ENCODE results near the gene CAMKMT.

DNA sequence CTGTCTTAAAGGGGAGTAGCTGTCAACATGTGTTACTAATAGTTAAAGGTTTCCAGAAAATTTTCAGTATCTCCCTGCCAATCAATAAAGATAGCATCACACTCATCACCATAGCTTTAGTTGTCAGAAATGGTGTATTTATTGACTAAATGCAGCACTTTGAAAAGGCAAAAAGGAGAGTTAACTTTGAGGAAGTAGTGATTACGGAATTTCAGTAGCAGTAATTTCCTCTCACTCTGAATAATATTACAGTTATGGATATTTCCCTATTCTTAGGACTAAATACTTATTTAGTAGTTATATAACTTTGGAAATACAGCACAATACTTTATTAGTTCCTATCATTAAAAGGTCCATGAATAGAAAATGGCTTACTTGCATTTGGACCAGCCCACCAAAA lies 250.5 kb downstream of the CAMKMT start:
- TF ChIP-seq POLR2A (IDR thresholded peaks at IDR 0.05) (no peak), EP300 (IDR thresholded peaks at IDR 0.05) (no peak)
